MG63 (cell line): ENCODE data around the gene TNFRSF1A. TPM values are rescaled to one million over a fixed set of nuclear protein-coding genes. Genes with fewer than 3 reads are reported as not detected.
A peak's percentile ranks its signal among the peaks of the same experiment; 100 is the strongest.

Experiments used
- DNase-seq: peaks from one replicate; pipeline ENCODE4 v3.0.0-alpha.2; 2020
- H3K27me3 ChIP-seq: fragments of 250-450 bp; sonication (Bioruptor Pico); 2 replicates; pipeline ENCODE4 v1.5.1; 2020; ENCODE audit warnings: mild to moderate bottlenecking, moderate library complexity
- H3K36me3 ChIP-seq: fragments of 250-450 bp; sonication (Bioruptor Pico); 2 replicates; pipeline ENCODE4 v1.5.1; 2020; ENCODE audit warnings: mild to moderate bottlenecking, moderate library complexity
- H3K4me3 ChIP-seq: fragments of 250-450 bp; sonication (Bioruptor Pico); 2 replicates; pipeline ENCODE4 v1.5.1; 2020; ENCODE audit warnings: mild to moderate bottlenecking, moderate library complexity
- H3K9me3 ChIP-seq: fragments of 250-450 bp; sonication (Bioruptor Pico); 2 replicates; pipeline ENCODE4 v1.5.1; 2020; ENCODE audit warnings: mild to moderate bottlenecking, moderate library complexity
- total RNA-seq: library from RNA; depleted of rRNA; stranded (reverse); fragments of >200 nt; shearing (Covaris generic); gene quantifications from 2 replicates; pipeline ENCODE4 v1.2.3, GENCODE V29; 2014; ENCODE audit warnings: low replicate concordance; rRNA removed

Gene TNFRSF1A
- total RNA-seq = 181 and 208 TPM in 2 replicates

- H3K36me3 ChIP-seq = peaks cover 41% of the 10 kb centered on the region
- DNase-seq = peak; percentile 81
- no peaks in the 10 kb centered on the region for H3K9me3 ChIP-seq
- H3K27me3 ChIP-seq = no peaks in the 10 kb centered on the region
- peak within 1 kb of the TSS; percentile 99 for H3K4me3 ChIP-seq
Measured at GRCh38 chr12:6341417-6342139, at the start of gene TNFRSF1A. Gene TNFRSF1A (minus strand): TSS chr12:6342076. CDS start chr12:6341814, 262 bp downstream.

- H3K27me3 ChIP-seq = no peaks in the 10 kb centered on the region
- H3K4me3 ChIP-seq = no peak overlapping the region
- H3K9me3 ChIP-seq = no peaks in the 10 kb centered on the region
- H3K36me3 ChIP-seq = peaks cover 78% of the 10 kb centered on the region
- DNase-seq = no peak
Measured at GRCh38 chr12:6391013-6391412, 49.1 kb upstream of the TNFRSF1A start.

GRCh38 chr12:6390084-6390799 lies 48.4 kb upstream of the TNFRSF1A start:
- H3K36me3 ChIP-seq = peaks cover 76% of the 10 kb centered on the region
- no peak for DNase-seq

GRCh38 chr12:6387541-6387940 lies 45.7 kb upstream of the TNFRSF1A start:
- no peak overlapping the region for H3K4me3 ChIP-seq
- no peak for DNase-seq
- H3K36me3 ChIP-seq = peaks cover 65% of the 10 kb centered on the region
- no peaks in the 10 kb centered on the region for H3K27me3 ChIP-seq
- no peaks in the 10 kb centered on the region for H3K9me3 ChIP-seq

More at GRCh38 chr12:6390084-6390799, 48.4 kb upstream of the TNFRSF1A start:
- Histone ChIP-seq H3K4me3 (no peak overlapping the region), H3K27me3 (no peaks in the 10 kb centered on the region), H3K9me3 (no peaks in the 10 kb centered on the region)

- H3K4me3 ChIP-seq = no peak overlapping the region
- H3K9me3 ChIP-seq = no peaks in the 10 kb centered on the region
- peaks cover 60% of the 10 kb centered on the region for H3K36me3 ChIP-seq
- no peak for DNase-seq
- no peaks in the 10 kb centered on the region for H3K27me3 ChIP-seq
Measured at GRCh38 chr12:6386491-6386890, 44.6 kb upstream of the TNFRSF1A start.

- Histone ChIP-seq H3K27me3 (no peaks in the 10 kb centered on the region), H3K36me3 (peaks cover 56% of the 10 kb centered on the region), H3K9me3 (no peaks in the 10 kb centered on the region), H3K4me3 (no peak overlapping the region)
- no peak for DNase-seq
Measured at GRCh38 chr12:6386038-6386437, 44.2 kb upstream of the TNFRSF1A start.

GRCh38 chr12:6384499-6385436 lies 42.9 kb upstream of the TNFRSF1A start:
- DNase-seq = peak; percentile 27
- H3K27me3 ChIP-seq = no peaks in the 10 kb centered on the region
- H3K36me3 ChIP-seq = peaks cover 47% of the 10 kb centered on the region
- peak overlapping the region; percentile 86 for H3K4me3 ChIP-seq
- no peaks in the 10 kb centered on the region for H3K9me3 ChIP-seq

- H3K4me3 ChIP-seq = peak within 1 kb of the TSS; percentile 86
- H3K36me3 ChIP-seq = peaks cover 41% of the 10 kb centered on the region
- H3K9me3 ChIP-seq = no peaks in the 10 kb centered on the region
- DNase-seq = peak; percentile 97
- H3K27me3 ChIP-seq = no peaks in the 10 kb centered on the region
Measured at GRCh38 chr12:6383572-6384498, 42.0 kb upstream of the TNFRSF1A start, which contains the start of gene LTBR. Gene LTBR (plus strand): TSS chr12:6384162. CDS start chr12:6384359, 197 bp downstream.

- Histone ChIP-seq H3K36me3 (peaks cover 32% of the 10 kb centered on the region), H3K9me3 (no peaks in the 10 kb centered on the region), H3K4me3 (peak overlapping the region; percentile 86), H3K27me3 (no peaks in the 10 kb centered on the region)
- DNase-seq = no peak
Measured at GRCh38 chr12:6382982-6383381, 41.1 kb upstream of the TNFRSF1A start.

- no peak for DNase-seq
- no peak overlapping the region for H3K4me3 ChIP-seq
Measured at GRCh38 chr12:6382371-6382770, 40.5 kb upstream of the TNFRSF1A start.

GRCh38 chr12:6380141-6381121 lies 38.6 kb upstream of the TNFRSF1A start:
- no peak for DNase-seq
- H3K27me3 ChIP-seq = no peaks in the 10 kb centered on the region
- H3K9me3 ChIP-seq = no peaks in the 10 kb centered on the region
- H3K36me3 ChIP-seq = peaks cover 10% of the 10 kb centered on the region
- no peak overlapping the region for H3K4me3 ChIP-seq

More at GRCh38 chr12:6382371-6382770, 40.5 kb upstream of the TNFRSF1A start:
- Histone ChIP-seq H3K36me3 (peaks cover 26% of the 10 kb centered on the region), H3K27me3 (no peaks in the 10 kb centered on the region), H3K9me3 (no peaks in the 10 kb centered on the region)

GRCh38 chr12:6378709-6379472 lies 37.0 kb upstream of the TNFRSF1A start:
- DNase-seq = no peak
- H3K9me3 ChIP-seq = no peaks in the 10 kb centered on the region
- H3K4me3 ChIP-seq = no peak overlapping the region
- H3K36me3 ChIP-seq = no peaks in the 10 kb centered on the region
- no peaks in the 10 kb centered on the region for H3K27me3 ChIP-seq

- Histone ChIP-seq H3K4me3 (no peak overlapping the region), H3K9me3 (no peaks in the 10 kb centered on the region), H3K36me3 (no peaks in the 10 kb centered on the region), H3K27me3 (no peaks in the 10 kb centered on the region)
- DNase-seq = peak; percentile 24
Measured at GRCh38 chr12:6377667-6377994, 35.8 kb upstream of the TNFRSF1A start.
